ENCODE results near the gene WDR88.
"Not testable (repeated sequence)": the region's sequence is repeated elsewhere in the genome, so short reads cannot be mapped to it uniquely, and the experiment has no call there.

The WDR88 gene

DNA sequence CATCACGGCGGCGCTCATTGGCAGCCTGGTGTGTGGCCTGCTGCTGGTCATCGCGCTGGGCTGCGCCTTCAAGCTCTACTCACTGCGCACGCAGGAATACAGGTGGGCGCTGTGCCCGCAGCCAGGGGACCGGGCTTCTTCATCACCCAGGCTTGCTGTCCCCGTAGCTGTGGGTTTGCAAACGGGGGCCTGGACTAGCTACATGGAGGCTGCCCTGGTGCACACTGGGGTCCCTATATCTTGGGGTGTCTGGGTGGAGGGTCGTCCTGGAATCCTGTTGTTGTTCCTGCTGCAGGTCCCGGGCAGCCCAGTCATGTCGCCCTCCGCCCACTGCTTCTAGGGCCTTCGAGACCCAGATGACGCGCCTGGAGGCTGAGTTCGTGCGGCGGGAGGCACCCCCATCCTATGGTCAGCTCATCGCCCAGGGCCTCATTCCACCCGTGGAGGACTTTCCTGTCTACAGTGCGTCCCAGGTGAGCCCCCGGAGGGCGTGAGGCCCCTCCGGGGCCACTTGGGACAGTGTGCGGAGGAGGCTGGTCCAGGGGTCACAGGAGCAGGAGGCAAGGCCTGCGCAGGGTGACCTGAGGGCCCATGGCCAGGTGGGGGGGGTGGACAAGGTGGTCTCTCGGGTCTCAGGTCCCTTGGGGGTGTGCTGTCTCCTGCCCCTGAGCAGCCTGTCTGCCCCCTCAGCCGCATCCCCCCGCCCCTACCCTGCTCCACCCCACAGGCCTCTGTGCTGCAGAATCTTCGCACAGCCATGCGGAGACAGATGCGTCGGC, 74.5 kb downstream of the WDR88 start:
- Mint-ChIP-seq H3K27ac (ENCODE audit: low read depth) (no peak overlapping the region), H3K27me3 (no peaks in the 10 kb centered on the region), H3K4me3 (no peak overlapping the region), H3K9me3 (no peaks in the 10 kb centered on the region), H3K4me1 (no peaks in the 10 kb centered on the region), H3K36me3 (ENCODE audit: insufficient read depth) (no peaks in the 10 kb centered on the region)
- ATAC-seq (replicated peaks; ENCODE audit: extremely low read depth, poor library complexity, severe bottlenecking) (no peak), DNase-seq (ENCODE audit: low spot score in 2 of 2) (no peak)

DNA sequence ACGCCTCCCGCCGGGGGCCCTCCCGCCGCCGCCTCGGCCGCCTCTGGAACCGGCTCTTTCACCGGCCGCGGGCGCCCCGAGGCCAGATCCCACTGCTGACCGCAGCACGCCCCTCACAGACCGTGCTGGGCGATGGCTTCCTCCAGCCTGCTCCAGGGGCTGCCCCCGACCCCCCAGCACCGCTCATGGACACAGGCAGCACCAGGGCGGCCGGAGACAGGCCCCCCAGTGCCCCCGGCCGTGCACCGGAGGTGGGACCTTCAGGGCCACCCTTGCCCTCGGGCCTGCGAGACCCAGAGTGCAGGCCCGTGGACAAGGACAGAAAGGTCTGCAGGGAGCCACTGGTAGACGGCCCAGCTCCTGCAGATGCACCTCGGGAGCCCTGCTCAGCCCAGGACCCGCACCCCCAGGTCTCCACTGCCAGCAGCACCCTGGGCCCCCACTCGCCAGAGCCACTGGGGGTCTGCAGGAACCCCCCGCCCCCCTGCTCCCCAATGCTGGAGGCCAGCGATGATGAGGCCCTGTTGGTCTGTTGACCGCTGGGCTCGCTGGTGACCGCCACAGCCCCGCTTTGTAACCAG, 75.2 kb downstream of the WDR88 start:
- DNase-seq (ENCODE audit: low spot score in 2 of 2): no peak
- H3K4me1 Mint-ChIP-seq: no peaks in the 10 kb centered on the region
- no peaks in the 10 kb centered on the region for H3K27me3 Mint-ChIP-seq
- ATAC-seq (replicated peaks; ENCODE audit: extremely low read depth, poor library complexity, severe bottlenecking): no peak
- H3K36me3 Mint-ChIP-seq (ENCODE audit: insufficient read depth): no peaks in the 10 kb centered on the region
- H3K4me3 Mint-ChIP-seq: no peak overlapping the region
- no peaks in the 10 kb centered on the region for H3K9me3 Mint-ChIP-seq
- H3K27ac Mint-ChIP-seq (ENCODE audit: low read depth): no peak overlapping the region

DNA sequence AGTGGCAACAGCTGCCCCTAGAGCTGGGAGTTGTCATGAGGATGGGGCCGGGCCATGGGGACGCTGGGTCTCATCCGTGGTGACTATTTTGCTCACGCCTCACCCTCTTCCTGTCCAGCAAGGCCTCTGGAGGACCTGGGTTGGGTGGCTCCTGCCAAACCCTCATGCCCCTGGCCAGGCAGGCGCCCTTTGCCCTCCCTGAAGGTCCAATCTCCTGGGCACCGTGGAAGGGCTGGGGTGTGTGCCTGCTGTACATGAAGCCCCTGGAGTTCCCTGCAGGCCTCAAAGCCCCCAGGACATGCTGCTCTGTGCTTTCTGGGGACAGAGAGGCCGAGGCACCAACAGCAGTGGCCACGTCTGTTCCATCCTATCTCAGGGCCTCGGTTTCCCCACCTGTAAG, 76.0 kb downstream of the WDR88 start:
- no peaks in the 10 kb centered on the region for H3K9me3 Mint-ChIP-seq
- no peaks in the 10 kb centered on the region for H3K4me1 Mint-ChIP-seq
- no peak for DNase-seq (ENCODE audit: low spot score in 2 of 2)
- H3K27me3 Mint-ChIP-seq: no peaks in the 10 kb centered on the region
- no peak for ATAC-seq (replicated peaks; ENCODE audit: extremely low read depth, poor library complexity, severe bottlenecking)
- H3K36me3 Mint-ChIP-seq (ENCODE audit: insufficient read depth): no peaks in the 10 kb centered on the region
- H3K27ac Mint-ChIP-seq (ENCODE audit: low read depth): no peak overlapping the region
- H3K4me3 Mint-ChIP-seq: no peak overlapping the region

DNA sequence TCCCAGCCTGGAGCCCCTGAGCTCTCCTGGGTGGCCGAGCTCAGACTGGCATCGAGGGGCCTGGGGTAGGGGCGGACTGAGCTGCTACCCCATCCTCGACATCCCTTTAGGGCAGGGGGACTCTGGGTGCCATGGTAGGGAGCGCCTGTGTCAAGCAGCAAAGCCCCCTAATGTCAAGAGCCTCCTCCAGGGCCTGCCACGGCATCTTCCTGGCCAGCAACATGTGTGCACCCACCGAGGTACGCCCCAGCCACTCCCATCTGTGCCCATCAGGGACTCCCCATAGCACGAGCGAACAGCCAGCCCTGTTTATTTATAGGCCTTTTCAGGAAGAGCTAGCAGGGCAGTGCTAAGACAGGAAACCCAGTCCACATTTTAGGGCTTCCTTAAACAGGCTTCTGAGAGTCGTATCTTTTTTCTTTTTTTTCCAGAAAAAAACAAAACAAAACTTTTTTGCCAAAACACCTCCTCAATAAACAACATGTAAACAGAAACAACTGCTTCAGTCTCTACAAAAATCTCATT, 76.5 kb downstream of the WDR88 start:
- no peak for ATAC-seq (replicated peaks; ENCODE audit: extremely low read depth, poor library complexity, severe bottlenecking)
- DNase-seq (ENCODE audit: low spot score in 2 of 2): no peak
- H3K4me1 Mint-ChIP-seq: no peaks in the 10 kb centered on the region
- no peaks in the 10 kb centered on the region for H3K27me3 Mint-ChIP-seq
- H3K9me3 Mint-ChIP-seq: no peaks in the 10 kb centered on the region
- H3K4me3 Mint-ChIP-seq: no peak overlapping the region
- H3K36me3 Mint-ChIP-seq (ENCODE audit: insufficient read depth): no peaks in the 10 kb centered on the region
- no peak overlapping the region for H3K27ac Mint-ChIP-seq (ENCODE audit: low read depth)

DNA sequence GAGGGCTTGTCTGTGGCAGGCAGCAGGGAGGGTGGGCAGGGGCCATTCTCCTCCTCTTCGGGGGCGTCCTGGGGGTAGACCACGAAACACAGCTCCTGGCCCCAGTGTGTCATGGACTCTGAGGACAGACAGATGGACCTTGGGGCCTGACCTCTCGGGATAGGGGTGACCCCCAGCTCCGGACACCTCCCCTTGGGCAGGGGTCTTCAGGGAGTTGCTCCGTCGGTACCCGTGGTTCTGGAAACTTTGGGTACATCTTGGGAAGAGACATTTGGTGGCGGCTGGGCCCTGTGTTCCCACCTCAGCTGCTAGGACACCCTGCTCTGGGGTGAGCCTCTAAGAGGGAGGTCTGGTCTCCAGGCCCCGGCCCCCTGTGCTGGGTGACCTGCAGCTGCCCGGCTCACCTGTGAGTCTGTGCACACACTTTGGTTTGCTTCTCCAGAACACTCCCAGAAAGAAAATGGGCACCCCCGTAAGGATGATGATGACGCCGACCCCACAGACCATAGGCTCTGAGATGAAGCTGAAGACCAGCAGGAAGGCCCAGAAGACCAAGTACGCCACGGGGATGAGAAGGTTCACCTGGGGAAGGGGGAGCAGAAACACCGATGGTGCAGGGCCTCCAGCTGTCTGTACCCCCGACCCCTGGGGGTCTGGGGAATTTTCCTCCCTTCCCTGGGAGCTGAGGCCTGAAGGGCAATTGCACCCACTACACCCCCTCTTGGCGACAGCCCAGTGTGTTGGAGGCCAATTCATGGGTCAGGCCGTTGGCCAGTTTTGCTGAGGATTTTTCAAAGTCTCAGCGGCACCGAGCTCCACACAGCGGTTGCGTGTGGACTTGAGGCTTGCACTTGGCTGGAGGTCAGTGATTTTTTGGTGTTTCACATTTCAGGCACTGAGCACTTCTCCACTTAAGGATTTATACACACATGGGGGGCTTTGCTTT, 77.3 kb downstream of the WDR88 start:
- Mint-ChIP-seq H3K4me3 (no peak overlapping the region), H3K27me3 (peaks cover 6% of the 10 kb centered on the region), H3K27ac (ENCODE audit: low read depth) (no peak overlapping the region), H3K36me3 (ENCODE audit: insufficient read depth) (no peaks in the 10 kb centered on the region), H3K9me3 (no peaks in the 10 kb centered on the region), H3K4me1 (no peaks in the 10 kb centered on the region)
- no peak for DNase-seq (ENCODE audit: low spot score in 2 of 2)
- no peak for ATAC-seq (replicated peaks; ENCODE audit: extremely low read depth, poor library complexity, severe bottlenecking)

DNA sequence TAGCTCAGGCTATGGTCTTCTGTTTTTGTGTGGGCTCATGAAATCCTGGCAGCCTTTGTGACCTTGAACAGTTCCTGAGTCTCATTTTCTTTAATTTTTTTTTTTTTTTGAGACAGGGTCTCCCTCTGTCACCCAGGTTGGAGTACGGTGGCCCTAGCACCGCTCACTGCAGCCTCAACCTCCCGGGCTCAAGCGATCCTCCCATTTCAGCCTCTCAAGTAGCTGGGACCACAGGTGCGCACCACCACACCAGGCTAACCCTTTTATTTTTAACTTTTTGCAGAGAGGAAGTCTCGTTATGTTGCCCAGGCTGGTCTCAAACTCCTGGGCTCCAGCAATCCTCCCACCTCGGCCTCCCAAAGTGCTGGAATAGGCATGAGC, 77.9 kb downstream of the WDR88 start:
- not testable (repeated sequence) for H3K36me3 Mint-ChIP-seq (ENCODE audit: insufficient read depth); DNase-seq (ENCODE audit: low spot score in 2 of 2); H3K9me3 Mint-ChIP-seq; H3K4me3 Mint-ChIP-seq; H3K4me1 Mint-ChIP-seq; ATAC-seq (replicated peaks; ENCODE audit: extremely low read depth, poor library complexity, severe bottlenecking); H3K27ac Mint-ChIP-seq (ENCODE audit: low read depth)
- H3K27me3 Mint-ChIP-seq: peaks cover 10% of the 10 kb centered on the region

DNA sequence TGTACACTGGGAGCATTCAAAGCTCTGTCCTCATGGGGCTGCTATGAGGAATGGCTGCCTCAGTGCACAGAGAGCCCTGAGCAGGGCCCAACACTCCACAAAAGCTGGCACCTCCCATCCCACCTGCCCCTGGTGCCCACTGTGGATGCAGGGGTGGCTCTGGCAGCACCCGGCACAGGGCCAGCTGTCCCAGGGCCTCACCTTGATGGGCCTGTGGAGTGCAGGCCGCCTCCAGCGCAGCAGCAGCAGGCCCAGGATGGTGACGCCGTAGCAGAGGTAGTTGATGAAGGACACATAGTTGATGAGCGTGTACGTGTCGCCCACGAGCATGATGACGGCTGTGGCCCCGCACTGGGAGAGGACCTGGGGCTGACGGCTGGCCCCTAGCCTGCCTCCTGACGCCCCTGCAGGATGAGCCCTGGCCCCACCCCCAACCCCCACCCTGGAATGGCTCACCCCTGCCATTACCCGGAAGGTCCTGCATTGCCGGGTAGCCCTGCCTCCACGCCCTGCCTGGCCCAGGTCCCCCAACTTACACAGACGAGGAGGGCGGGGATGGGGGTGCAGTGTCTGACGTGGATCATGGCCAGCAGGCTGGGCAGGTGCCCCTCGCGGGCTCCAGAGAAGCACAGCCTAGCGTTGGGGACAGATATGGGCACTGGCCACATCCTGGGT, 78.5 kb downstream of the WDR88 start:
- Mint-ChIP-seq H3K4me3 (no peak overlapping the region), H3K36me3 (ENCODE audit: insufficient read depth) (no peaks in the 10 kb centered on the region), H3K9me3 (no peaks in the 10 kb centered on the region), H3K27ac (ENCODE audit: low read depth) (no peak overlapping the region), H3K27me3 (peaks cover 10% of the 10 kb centered on the region), H3K4me1 (no peaks in the 10 kb centered on the region)
- ATAC-seq (replicated peaks; ENCODE audit: extremely low read depth, poor library complexity, severe bottlenecking) (no peak), DNase-seq (ENCODE audit: low spot score in 2 of 2) (no peak)

DNA sequence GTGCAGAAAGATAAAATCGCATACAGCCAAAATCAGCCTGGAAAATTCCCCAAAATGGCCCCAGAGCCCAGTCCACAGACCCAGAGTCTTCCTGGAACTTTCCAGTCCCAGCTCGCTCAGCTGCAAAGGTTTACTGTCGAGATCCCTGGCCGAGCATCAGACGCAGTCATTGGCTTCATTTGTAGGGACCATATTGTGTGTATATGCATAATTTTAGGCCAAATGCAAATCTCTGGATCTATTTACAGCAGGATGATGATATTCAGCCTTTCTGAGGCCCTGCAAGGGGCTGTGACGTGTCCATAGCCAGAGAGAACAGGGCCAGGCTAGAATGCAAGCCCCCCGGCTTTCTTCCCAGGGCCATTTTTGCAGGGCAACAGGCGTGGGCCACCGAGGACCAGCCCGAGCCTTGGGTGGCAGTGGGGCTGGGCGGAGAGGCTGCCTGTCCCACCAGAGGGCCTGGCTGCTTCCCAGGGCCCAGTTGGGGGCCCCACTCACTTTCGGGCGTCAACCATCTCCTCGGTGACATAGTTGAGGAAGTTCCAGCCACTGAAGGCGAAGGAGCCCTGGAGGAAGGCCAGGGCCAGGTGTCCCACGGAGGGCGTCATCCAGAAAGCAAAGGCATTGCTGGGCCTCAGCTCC, 80.0 kb downstream of the WDR88 start:
- no peaks in the 10 kb centered on the region for H3K4me1 Mint-ChIP-seq
- no peaks in the 10 kb centered on the region for H3K36me3 Mint-ChIP-seq (ENCODE audit: insufficient read depth)
- no peaks in the 10 kb centered on the region for H3K9me3 Mint-ChIP-seq
- peaks cover 10% of the 10 kb centered on the region for H3K27me3 Mint-ChIP-seq
- H3K4me3 Mint-ChIP-seq: no peak overlapping the region
- no peak overlapping the region for H3K27ac Mint-ChIP-seq (ENCODE audit: low read depth)
- DNase-seq (ENCODE audit: low spot score in 2 of 2): no peak
- no peak for ATAC-seq (replicated peaks; ENCODE audit: extremely low read depth, poor library complexity, severe bottlenecking)

DNA sequence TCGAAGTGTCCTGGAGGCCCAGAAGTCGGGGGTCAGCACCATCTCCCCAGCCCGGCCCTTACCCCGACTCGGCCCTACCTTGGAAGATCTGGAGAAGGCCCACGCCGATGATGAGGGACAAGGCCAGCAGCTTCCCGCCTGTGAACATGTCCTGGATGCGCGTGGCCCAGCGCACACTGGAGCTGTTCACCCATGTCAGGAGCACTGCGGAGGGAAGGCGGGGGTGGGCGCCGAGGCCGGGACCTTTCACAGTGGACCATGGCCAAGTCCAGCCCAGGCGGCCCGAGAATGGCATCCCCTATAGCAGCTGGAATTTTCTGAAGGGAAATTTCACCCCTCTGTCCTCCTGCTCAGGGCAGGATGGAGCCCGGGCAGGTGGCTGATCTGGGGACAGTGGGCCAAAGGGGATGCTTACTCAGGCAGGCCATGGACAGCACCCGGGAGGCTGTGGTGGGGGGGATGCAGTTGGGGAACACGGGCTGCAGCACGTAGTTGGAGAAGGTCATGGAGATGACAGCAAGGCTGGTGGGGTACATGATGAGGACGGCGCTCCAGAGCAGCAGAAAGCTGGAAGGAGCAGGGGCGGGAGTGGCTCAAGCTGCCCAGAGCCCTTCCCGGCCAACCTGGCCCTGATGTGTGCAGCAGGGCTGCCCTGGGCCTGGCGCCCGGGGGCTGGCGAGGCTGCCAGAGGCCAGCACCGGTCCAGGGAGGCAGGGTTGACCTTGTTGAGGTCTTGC, 80.7 kb downstream of the WDR88 start:
- Mint-ChIP-seq H3K9me3 (no peaks in the 10 kb centered on the region), H3K4me3 (no peak overlapping the region), H3K4me1 (no peaks in the 10 kb centered on the region), H3K27ac (ENCODE audit: low read depth) (no peak overlapping the region), H3K36me3 (ENCODE audit: insufficient read depth) (no peaks in the 10 kb centered on the region), H3K27me3 (peaks cover 10% of the 10 kb centered on the region)
- no peak for ATAC-seq (replicated peaks; ENCODE audit: extremely low read depth, poor library complexity, severe bottlenecking)
- DNase-seq (ENCODE audit: low spot score in 2 of 2): no peak

DNA sequence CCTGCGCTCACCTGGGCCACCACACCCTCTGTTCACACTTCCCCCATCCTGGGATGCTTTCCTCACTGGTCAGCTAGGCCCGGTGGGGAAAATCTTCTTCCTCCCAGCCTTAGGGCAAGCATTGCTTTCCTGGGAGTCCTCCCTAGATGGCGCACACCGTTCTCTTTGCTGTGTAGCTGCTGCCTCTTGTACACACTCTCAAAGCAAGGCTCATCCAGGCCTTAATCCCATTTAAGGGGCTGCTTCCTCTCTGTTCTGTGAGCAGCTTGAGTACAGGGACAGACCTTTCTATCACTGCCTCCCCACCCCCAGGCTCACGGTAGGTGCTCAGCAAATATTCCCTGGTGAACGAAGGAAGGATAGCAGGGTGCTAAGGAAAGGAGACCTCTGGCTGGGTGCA, 82.7 kb downstream of the WDR88 start:
- no peak for ATAC-seq (replicated peaks; ENCODE audit: extremely low read depth, poor library complexity, severe bottlenecking)
- peaks cover 10% of the 10 kb centered on the region for H3K27me3 Mint-ChIP-seq
- H3K9me3 Mint-ChIP-seq: no peaks in the 10 kb centered on the region
- no peak for DNase-seq (ENCODE audit: low spot score in 2 of 2)
- H3K4me3 Mint-ChIP-seq: no peak overlapping the region
- H3K4me1 Mint-ChIP-seq: no peaks in the 10 kb centered on the region
- H3K27ac Mint-ChIP-seq (ENCODE audit: low read depth): no peak overlapping the region
- H3K36me3 Mint-ChIP-seq (ENCODE audit: insufficient read depth): no peaks in the 10 kb centered on the region

DNA sequence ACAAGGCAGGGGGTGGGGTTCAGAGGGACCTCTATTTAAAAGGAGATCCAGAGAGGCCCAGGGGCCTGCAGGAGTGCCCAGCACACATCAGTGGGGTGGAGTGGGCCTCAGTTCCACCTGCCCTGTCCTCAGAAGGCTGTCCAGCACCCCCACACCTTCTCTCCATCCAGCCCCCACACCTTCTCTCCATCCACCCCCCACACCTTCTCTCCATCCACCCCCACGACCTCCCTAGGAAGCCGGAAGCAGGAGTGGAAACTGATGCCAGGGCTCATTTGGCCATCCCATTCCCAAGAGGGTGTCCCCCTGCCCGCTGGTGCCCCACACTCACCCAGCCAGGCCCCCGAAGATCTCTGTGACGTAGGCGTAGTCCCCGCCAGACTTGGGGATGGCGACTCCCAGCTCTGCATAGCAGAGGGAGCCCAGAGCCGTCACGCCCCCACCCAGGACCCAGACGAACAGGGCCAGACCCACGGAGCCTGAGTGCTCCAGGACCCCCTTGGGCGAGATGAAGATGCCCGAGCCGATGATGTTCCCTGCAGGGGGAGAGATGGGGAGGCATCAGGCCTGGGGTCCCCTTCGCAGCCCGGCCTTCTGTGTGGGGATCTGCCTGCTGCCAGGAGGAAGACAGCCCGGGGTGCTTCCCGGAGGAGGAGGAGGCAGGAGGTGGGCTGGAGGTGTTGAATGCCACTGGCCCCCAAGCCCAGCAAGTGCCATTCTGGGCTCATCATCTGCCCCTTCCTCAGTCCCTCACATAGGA, 83.7 kb downstream of the WDR88 start:
- no peak for DNase-seq (ENCODE audit: low spot score in 2 of 2)
- Mint-ChIP-seq H3K9me3 (no peaks in the 10 kb centered on the region), H3K36me3 (ENCODE audit: insufficient read depth) (no peaks in the 10 kb centered on the region), H3K27me3 (peaks cover 18% of the 10 kb centered on the region), H3K4me1 (no peaks in the 10 kb centered on the region), H3K27ac (ENCODE audit: low read depth) (no peak overlapping the region), H3K4me3 (no peak overlapping the region)
- no peak for ATAC-seq (replicated peaks; ENCODE audit: extremely low read depth, poor library complexity, severe bottlenecking)

All from central memory CD8-positive, alpha-beta T cell (primary cell).